Ovary (tissue), 9 donors: Measurements from ENCODE around the gene SH2D1A. TPM values are rescaled to one million over a fixed set of nuclear protein-coding genes. Genes with fewer than 3 reads are reported as not detected.
"Not testable (repeated sequence)": the region's sequence is repeated elsewhere in the genome, so short reads cannot be mapped to it uniquely, and the experiment has no call there.

Experiments
- DNase-seq, 5 donors: peaks; one replicate each; pipeline ENCODE4 v3.0.0-alpha.2; 2019 to 2020
- H3K27ac ChIP-seq, 2 donors: fragments of 200-600 bp; one replicate each; pipeline versions ENCODE4 v1.5.1 to v1.8.0; 2019 to 2022
- H3K27me3 ChIP-seq: fragments of 200-600 bp; one replicate; pipeline ENCODE4 v1.8.0; 2022
- H3K36me3 ChIP-seq: fragments of 200-600 bp; sonication (generic); one replicate; pipeline ENCODE4 v1.5.1; 2019
- H3K4me1 ChIP-seq: one replicate; pipeline ENCODE4 v1.8.1; 2013; ENCODE audit warnings: mild to moderate bottlenecking, moderate library complexity; ENCODE audit not compliant: insufficient read depth
- H3K4me3 ChIP-seq: fragments of 200-600 bp; sonication (generic); one replicate; pipeline ENCODE4 v1.5.1; 2017
- H3K9me3 ChIP-seq, 2 donors: fragments of 200-600 bp in 1 of 2; sonication (generic) in 1 of 2; one replicate each; pipeline versions ENCODE4 v1.5.1 to v1.8.1; 2013 to 2019; ENCODE audit warnings: mild to moderate bottlenecking in 1 of 2, moderate library complexity in 1 of 2
- CTCF ChIP-seq, 3 donors: fragments of 450-650 bp in 2 of 3; fragments of 200-600 bp in 1 of 3; IDR thresholded peaks; one replicate each; pipeline versions ENCODE4 v1.5.1 to v1.8.0; 2016 to 2022; ENCODE audit warnings: antibody characterized with exemption in 3 of 3, mild to moderate bottlenecking in 1 of 3
- EP300 ChIP-seq: sonication (generic); formaldehyde crosslinking; IDR thresholded peaks from one replicate; pipeline ENCODE4 v1.6.1; 2017; ENCODE audit warnings: antibody characterized with exemption
- POLR2A ChIP-seq: fragments of 450-650 bp; IDR thresholded peaks from one replicate; pipeline ENCODE4 v1.6.1; 2017; ENCODE audit warnings: antibody characterized with exemption, mild to moderate bottlenecking, moderate library complexity
- WGBS, 3 donors: extraction: QIAGEN DNeasy Blood & Tissue Kit in 1 of 3; methylation state at CpG; one replicate each; pipeline versions ENCODE4 v1.1.5 to v1.1.7; 2013 to 2017; 5-methylcytosine and 5-hydroxymethylcytosine counted together
- intact Hi-C, 4 donors: fragments of 100-400 bp; cut with DNase I; formaldehyde crosslinking; loops; one replicate each; pipeline versions ENCODE4 v1.11.0 to v1.15.1; 2022 to 2023
- polyA plus RNA-seq, 2 donors: library from polyadenylated mRNA; stranded (reverse); fragments of 200-250 nt in 1 of 2; fragments of 350-450 nt in 1 of 2; fragmentation: Illumina TruSeq in 1 of 2; extraction: RNeasy Lipid Tissue Mini Kit (QIAGEN cat#74804) in 1 of 2; gene quantifications; one replicate each; pipeline ENCODE4 v1.2.3, GENCODE V29; 2013 to 2014
- total RNA-seq, 7 donors: library from RNA; depleted of rRNA in 2 of 7; stranded (reverse); fragments of >200 nt in 2 of 7; fragmentation: NEBNext Ultra II Directional in 3 of 7; extraction: Animal tissue kit (Norgen Biotek cat#: 25700) in 3 of 7; gene quantifications; one replicate each; pipeline versions ENCODE4 v1.1.0 to v1.2.4, GENCODE V29; 2016 to 2023
- donor health status: DM: no; HTN: no; CAD: no; lungs with moderate emphysema.
- donor health status: DM: no; HTN: no; CAD: no.
- donor health status: Bipolar disorder and iron deficiency.
- donor health status: DM: yes; HTN: yes; CAD: no.
- donor health status: DM: no; HTN: no; CAD: no.
- donor health status: DM: yes; HTN: yes; CAD: no.

The SH2D1A gene
- total and polyA plus RNA-seq, 9 donors, result 0.12 to 0.88 (median 0.35) TPM; not detected in 3

GRCh38 chrX:124328765-124329164 is 17.6 kb upstream of the SH2D1A start:
- DNase-seq, result no peak
- TF ChIP-seq POLR2A, result no peak
- TF ChIP-seq EP300, result no peak
- H3K36me3 ChIP-seq, result no peaks in the 10 kb centered on the region
- H3K9me3 ChIP-seq, result no peaks in the 10 kb centered on the region
- intact Hi-C loops, result no loop called here
- no peaks in the 10 kb centered on the region for H3K27me3 ChIP-seq
- H3K27ac ChIP-seq, result no peak overlapping the region
- no peaks in the 10 kb centered on the region for H3K4me1 ChIP-seq
- WGBS, 3 donors, result 52 to 70% (median 59%) methylated on average over 1 of the region's 1 CpG
- H3K4me3 ChIP-seq, result no peak overlapping the region

- no peak for TF ChIP-seq POLR2A
- no peak for TF ChIP-seq CTCF (IDR thresholded peaks at IDR 0.05)
- intact Hi-C loops, result no loop called here
- WGBS, 3 donors, result 89 to 92% (median 92%) methylated on average over 57 of the region's 57 CpGs
- Histone ChIP-seq H3K36me3 (no peaks in the 10 kb centered on the region), H3K9me3 (no peaks in the 10 kb centered on the region), H3K27ac (no peak within 1 kb of the TSS), H3K4me1 (no peaks in the 10 kb centered on the region), H3K27me3 (no peaks in the 10 kb centered on the region), H3K4me3 (no peak within 1 kb of the TSS)
- no peak for DNase-seq
These were observed 13.6 kb upstream of the SH2D1A start, which contains the start of gene TEX13D for GRCh38 chrX:124332481-124333424. Gene TEX13D (plus strand): TSS chrX:124332660. CDS start chrX:124332918, 258 bp downstream.

GRCh38 chrX:124333862-124334261 is 12.5 kb upstream of the SH2D1A start:
- intact Hi-C loops, result no loop called here
- Histone ChIP-seq H3K4me1 (no peaks in the 10 kb centered on the region), H3K9me3 (no peaks in the 10 kb centered on the region), H3K36me3 (no peaks in the 10 kb centered on the region), H3K4me3 (no peak overlapping the region), H3K27me3 (no peaks in the 10 kb centered on the region), H3K27ac (no peak overlapping the region)
- no peak for DNase-seq
- 77 to 88% (median 83%) methylated on average over 6 of the region's 6 CpGs for WGBS, 3 donors
- TF ChIP-seq CTCF (IDR thresholded peaks at IDR 0.05), result no peak
- no peak for TF ChIP-seq EP300
- no peak for TF ChIP-seq POLR2A

GRCh38 chrX:124334555-124334954 is 11.8 kb upstream of the SH2D1A start:
- H3K27me3 ChIP-seq, H3K4me1 ChIP-seq, intact Hi-C loops, H3K9me3 ChIP-seq, H3K4me3 ChIP-seq, H3K27ac ChIP-seq, H3K36me3 ChIP-seq, DNase-seq: not testable (repeated sequence)
- WGBS, 3 donors, result 70 to 79% (median 71%) methylated on average over 2 of the region's 2 CpGs

- no peak for TF ChIP-seq EP300
- no peak for TF ChIP-seq CTCF (IDR thresholded peaks at IDR 0.05)
- no peak for TF ChIP-seq POLR2A
- Histone ChIP-seq H3K4me3 (no peak overlapping the region), H3K27me3 (no peaks in the 10 kb centered on the region), H3K27ac (no peak overlapping the region), H3K36me3 (no peaks in the 10 kb centered on the region), H3K9me3 (no peaks in the 10 kb centered on the region), H3K4me1 (no peaks in the 10 kb centered on the region)
- intact Hi-C loops, result no loop called here
- 38 to 43% (median 40%) methylated on average over 1 of the region's 1 CpG for WGBS, 3 donors
- DNase-seq, result no peak
These were observed 10.8 kb upstream of the SH2D1A start for GRCh38 chrX:124335598-124335997.
